ENCODE data around the gene PTHLH.

PTHLH gene

GRCh38 chr12:27972721-27973120 is at the start of gene PTHLH:
Gene PTHLH, minus strand, starts transcription at chr12:27972733. Its CDS starts 3,239 bp downstream, at chr12:27969494.
- no peak for TF ChIP-seq PKNOX1 (IDR thresholded peaks at IDR 0.05)
- TF ChIP-seq CTBP1 (IDR thresholded peaks at IDR 0.05; ENCODE audit: borderline replicate concordance) = no peak
- no peak for TF ChIP-seq SUZ12 (IDR thresholded peaks at IDR 0.05)
- no peak for TF ChIP-seq TARDBP (IDR thresholded peaks at IDR 0.05)
- no peak for TF ChIP-seq ZNF384 (IDR thresholded peaks at IDR 0.05)
- TF ChIP-seq FOXK2 (IDR thresholded peaks at IDR 0.05) = no peak
- TF ChIP-seq LEF1 (IDR thresholded peaks at IDR 0.05; ENCODE audit: borderline replicate concordance) = no peak
- TF ChIP-seq SP1 (IDR thresholded peaks at IDR 0.05) = no peak
- no peak for TF ChIP-seq FOXA1 (IDR thresholded peaks at IDR 0.05)
- no peak for TF ChIP-seq NFRKB (IDR thresholded peaks at IDR 0.05)
- TF ChIP-seq HDGF (IDR thresholded peaks at IDR 0.05; ENCODE audit: borderline replicate concordance) = no peak
- no peak for TF ChIP-seq BHLHE40 (IDR thresholded peaks at IDR 0.05; ENCODE audit: borderline replicate concordance)
- no peak for TF ChIP-seq ELF4 (IDR thresholded peaks at IDR 0.05)
- TF ChIP-seq FOXM1 (IDR thresholded peaks at IDR 0.05; ENCODE audit: borderline replicate concordance) = no peak
- no peak for TF ChIP-seq L3MBTL2 (conservative IDR thresholded peaks at IDR 0.05)
- no peak for TF ChIP-seq ARNT (IDR thresholded peaks at IDR 0.05)
- CTCF ChIA-PET = no interaction called here
- POLR2A ChIA-PET = no interaction called here
- no peak for DNase-seq (ENCODE audit: extremely low spot score)

GRCh38 chr12:28021704-28022103 is 49.2 kb upstream of the PTHLH start:
- TF ChIP-seq PKNOX1 (IDR thresholded peaks at IDR 0.05) = no peak
- no peak for TF ChIP-seq FOXK2 (IDR thresholded peaks at IDR 0.05)
- TF ChIP-seq ZNF384 (IDR thresholded peaks at IDR 0.05) = no peak
- ChIA-PET CTCF (no interaction called here), POLR2A (no interaction called here)
- no peak for DNase-seq (ENCODE audit: extremely low spot score)

- DNase-seq (ENCODE audit: extremely low spot score) = no peak
- TF ChIP-seq HDGF (IDR thresholded peaks at IDR 0.05; ENCODE audit: borderline replicate concordance) = no peak
- no peak for TF ChIP-seq ELF4 (IDR thresholded peaks at IDR 0.05)
- TF ChIP-seq SUZ12 (IDR thresholded peaks at IDR 0.05) = no peak
- no peak for TF ChIP-seq PKNOX1 (IDR thresholded peaks at IDR 0.05)
- no peak for TF ChIP-seq FOXM1 (IDR thresholded peaks at IDR 0.05; ENCODE audit: borderline replicate concordance)
- no peak for TF ChIP-seq TARDBP (IDR thresholded peaks at IDR 0.05)
- no peak for TF ChIP-seq L3MBTL2 (conservative IDR thresholded peaks at IDR 0.05)
- no peak for TF ChIP-seq NFRKB (IDR thresholded peaks at IDR 0.05)
- no peak for TF ChIP-seq ZNF384 (IDR thresholded peaks at IDR 0.05)
- POLR2A ChIA-PET = no interaction called here
- CTCF ChIA-PET = no interaction called here
These were observed 45.3 kb upstream of the PTHLH start for GRCh38 chr12:28017873-28018255.

GRCh38 chr12:28017126-28017872 is 44.8 kb upstream of the PTHLH start:
- no peak for TF ChIP-seq SP1 (IDR thresholded peaks at IDR 0.05)
- ChIA-PET CTCF (no interaction called here), POLR2A (no interaction called here)
- no peak for DNase-seq (ENCODE audit: extremely low spot score)

- CTCF ChIA-PET = no interaction called here
These were observed 42.6 kb upstream of the PTHLH start for GRCh38 chr12:28015165-28015564.

More at GRCh38 chr12:28015165-28015564, 42.6 kb upstream of the PTHLH start:
- POLR2A ChIA-PET = no interaction called here
- no peak for DNase-seq (ENCODE audit: extremely low spot score)
- TF ChIP-seq ARNT (IDR thresholded peaks at IDR 0.05) (no peak), ELF4 (IDR thresholded peaks at IDR 0.05) (no peak), NFRKB (IDR thresholded peaks at IDR 0.05) (no peak), ZNF384 (IDR thresholded peaks at IDR 0.05) (no peak), SUZ12 (IDR thresholded peaks at IDR 0.05) (no peak), HDGF (IDR thresholded peaks at IDR 0.05; ENCODE audit: borderline replicate concordance) (no peak), BHLHE40 (IDR thresholded peaks at IDR 0.05; ENCODE audit: borderline replicate concordance) (no peak), TARDBP (IDR thresholded peaks at IDR 0.05) (no peak), L3MBTL2 (conservative IDR thresholded peaks at IDR 0.05) (no peak), FOXA1 (IDR thresholded peaks at IDR 0.05) (no peak), FOXM1 (IDR thresholded peaks at IDR 0.05; ENCODE audit: borderline replicate concordance) (no peak), LEF1 (IDR thresholded peaks at IDR 0.05; ENCODE audit: borderline replicate concordance) (no peak), CTBP1 (IDR thresholded peaks at IDR 0.05; ENCODE audit: borderline replicate concordance) (no peak), PKNOX1 (IDR thresholded peaks at IDR 0.05) (no peak)
